COLO668 (cell line): ENCODE data around the gene CCDC9B.

Experiments used
- DNase-seq: peaks from one replicate; lab custom pipeline; 2025; ENCODE audit not compliant: unreplicated experiment; lab: John Stamatoyannopoulos, UW

The CCDC9B gene

GRCh38 chr15:40293905-40294895 is 46.5 kb downstream of the CCDC9B start:
- DNase-seq = no peak

- DNase-seq = no peak
Observed at GRCh38 chr15:40293006-40293405, 47.7 kb downstream of the CCDC9B start.

- no peak for DNase-seq
Observed at GRCh38 chr15:40292246-40292645, 48.5 kb downstream of the CCDC9B start.

- peak; percentile 74 for DNase-seq
Observed at GRCh38 chr15:40290918-40291574, 49.7 kb downstream of the CCDC9B start.

- no peak for DNase-seq
Observed at GRCh38 chr15:40290545-40290917, 50.2 kb downstream of the CCDC9B start.

- DNase-seq = peak; percentile 65
Observed at GRCh38 chr15:40289140-40289775, 51.5 kb downstream of the CCDC9B start.

GRCh38 chr15:40287968-40288367 is 52.8 kb downstream of the CCDC9B start:
- DNase-seq = no peak

- DNase-seq = no peak
Observed at GRCh38 chr15:40287505-40287904, 53.2 kb downstream of the CCDC9B start.

- no peak for DNase-seq
Observed at GRCh38 chr15:40286794-40287193, 53.9 kb downstream of the CCDC9B start.

GRCh38 chr15:40286061-40286532 is 54.6 kb downstream of the CCDC9B start:
- no peak for DNase-seq

- DNase-seq = no peak
Observed at GRCh38 chr15:40285554-40286011, 55.2 kb downstream of the CCDC9B start.

GRCh38 chr15:40285151-40285550 is 55.6 kb downstream of the CCDC9B start:
- DNase-seq = no peak

- no peak for DNase-seq
Observed at GRCh38 chr15:40283615-40284300, 57.0 kb downstream of the CCDC9B start.

- DNase-seq = peak; percentile 57
Observed at GRCh38 chr15:40282869-40283614, 57.7 kb downstream of the CCDC9B start, which contains the start of gene ANKRD63. Gene ANKRD63 (minus strand): TSS chr15:40283064. CDS start chr15:40282586, 478 bp downstream.

- peak; percentile 80 for DNase-seq
Observed at GRCh38 chr15:40282147-40282868, 58.4 kb downstream of the CCDC9B start.

- no peak for DNase-seq
Observed at GRCh38 chr15:40281801-40282146, 59.0 kb downstream of the CCDC9B start.
